K562 (cell line): Measurements from ENCODE around the gene OSM. TPM values are rescaled to one million over a fixed set of nuclear protein-coding genes. Genes with fewer than 3 reads are reported as not detected.

Experiments
- CC2D1A ChIP-seq: fragments of 450-650 bp; IDR thresholded peaks from 2 replicates; pipeline ENCODE4 v1.6.1; 2017; ENCODE audit warnings: mild to moderate bottlenecking
- FOXA1 ChIP-seq: fragments of 450-650 bp; IDR thresholded peaks from 2 replicates; pipeline ENCODE4 v1.6.1; 2016; ENCODE audit warnings: mild to moderate bottlenecking, borderline replicate concordance
- HDAC2 ChIP-seq: fragments of 450-650 bp; IDR thresholded peaks from 2 replicates; pipeline ENCODE4 v1.6.1; 2016; ENCODE audit warnings: mild to moderate bottlenecking
- PHF21A ChIP-seq: fragments of 450-650 bp; IDR thresholded peaks from 2 replicates; pipeline ENCODE4 v1.6.1; 2017; ENCODE audit warnings: low read depth, borderline replicate concordance
- RAD21 ChIP-seq, 2 experiments: fragments of 250-450 bp in 1 of 2; fragments of 450-650 bp in 1 of 2; sonication (Bioruptor Pico) in 1 of 2; formaldehyde crosslinking in 1 of 2; IDR thresholded peaks in 1 of 2; conservative IDR thresholded peaks in 1 of 2; 2 replicates each; pipeline versions ENCODE4 v1.4.0 to v1.8.0; 2020 to 2022; ENCODE audit warnings: mild to moderate bottlenecking in 2 of 2, moderate library complexity in 1 of 2
- RBM25 ChIP-seq: fragments of 200-400 bp; formaldehyde crosslinking; IDR thresholded peaks from 2 replicates; pipeline ENCODE4 v1.6.1; 2018; ENCODE audit warnings: low read length, low read depth, moderate library complexity; ENCODE audit not compliant: severe bottlenecking
- RFX1 ChIP-seq: fragments of 450-650 bp; IDR thresholded peaks from 2 replicates; pipeline ENCODE4 v1.6.1; 2016; ENCODE audit warnings: mild to moderate bottlenecking, moderate library complexity
- SRF ChIP-seq, 2 experiments: fragments of 250-450, 450-650 bp in 1 of 2; sonication (Bioruptor Pico) in 1 of 2; sonication (generic) in 1 of 2; formaldehyde crosslinking; IDR thresholded peaks; 2 replicates each; pipeline versions ENCODE4 v1.5.0 to v1.5.1; 2020 to 2022; ENCODE audit warnings: mild to moderate bottlenecking in 1 of 2, missing genetic modification reagents in 1 of 2
- ZNF280A ChIP-seq: fragments of 450-650 bp; IDR thresholded peaks from 2 replicates; pipeline ENCODE4 v1.6.1; 2018; ENCODE audit warnings: mild to moderate bottlenecking, low read depth; ENCODE audit not compliant: partially characterized antibody
- ZNF318 ChIP-seq, 2 experiments: fragments of 450-650 bp; IDR thresholded peaks; 2 replicates each; pipeline ENCODE4 v1.6.1; 2016; ENCODE audit warnings: mild to moderate bottlenecking in 2 of 2, borderline replicate concordance in 1 of 2, low read depth in 1 of 2, moderate library complexity in 1 of 2
- polyA plus RNA-seq, 8 experiments: library from polyadenylated mRNA; depleted of rRNA in 4 of 8; stranded (reverse) in 5 of 8; unstranded in 3 of 8; fragments of >200 nt; fragmentation: Nextera tagmentation in 2 of 8; fragmentation: Illumina TruSeq in 1 of 8; extraction: Ambion mirVana in 2 of 8; extraction: Trizol in 1 of 8; gene quantifications; 2 replicates each; pipeline versions ENCODE4 v1.2.1 to v1.2.3, GENCODE V29; 2011 to 2014; ENCODE audit warnings: inconsistent platforms in 1 of 8, missing spikeins in 1 of 8
- total RNA-seq, 7 experiments: library from RNA; depleted of rRNA in 6 of 7; stranded (reverse); fragments of >200 nt in 6 of 7; fragmentation: Illumina TruSeq in 2 of 7; extraction: Trizol in 2 of 7; gene quantifications; 2 replicates each; pipeline versions ENCODE4 v1.2.1 to v1.2.3, GENCODE V29; 2011 to 2021; ENCODE audit warnings: low replicate concordance in 1 of 7
- TF ChIP-seq, protein P1 (sequence below): fragments of 250-450 bp; sonication (Bioruptor Pico); IDR thresholded peaks from 2 replicates; pipeline ENCODE4 v1.5.0; 2021; ENCODE audit warnings: mild to moderate bottlenecking, moderate library complexity

OSM gene
- total and polyA plus RNA-seq, 9 of the 15 experiments (the other 6 are each of a cell fraction or from before 2014, with no cell fraction given) = 0.22 TPM; not detected in 8

DNA sequence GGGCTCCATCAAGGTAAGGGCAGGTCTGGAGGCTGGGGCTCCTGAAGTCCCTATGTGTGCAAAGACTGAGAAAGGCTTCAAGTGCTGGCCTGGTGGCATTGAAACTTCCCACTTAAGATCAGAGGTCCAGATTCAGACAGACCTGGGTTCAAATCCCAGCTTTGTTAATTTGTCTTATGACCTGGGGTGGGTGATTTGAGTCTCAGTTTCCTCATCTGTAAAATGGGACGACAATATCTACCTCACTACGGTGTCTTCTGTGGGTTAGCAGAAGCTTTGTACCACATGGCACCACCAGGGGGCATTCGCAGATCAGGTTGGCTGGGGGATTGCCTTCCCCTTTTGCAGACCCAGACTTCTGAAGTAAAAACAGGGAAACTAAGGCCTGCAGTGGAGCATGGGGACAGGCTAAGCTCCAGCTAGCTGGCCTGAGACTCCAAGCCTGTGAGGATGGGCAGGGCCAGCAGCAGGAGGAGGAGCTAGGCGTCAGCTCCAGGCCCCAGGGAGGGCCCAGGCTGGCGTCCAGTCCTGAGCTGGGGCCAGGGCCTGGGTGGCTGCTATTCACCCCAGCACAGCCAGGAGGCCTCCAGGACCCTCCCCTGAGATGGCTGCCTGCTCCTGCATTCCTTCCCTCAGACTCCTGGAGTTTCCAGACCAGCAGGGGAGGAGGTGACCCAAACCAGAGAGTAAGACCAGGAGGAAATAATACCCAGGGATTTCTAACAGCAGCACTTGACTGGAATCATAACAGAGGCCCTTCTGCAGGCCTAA lies 21.2 kb upstream of the OSM start (continued):
- TF ChIP-seq, protein P1, sequence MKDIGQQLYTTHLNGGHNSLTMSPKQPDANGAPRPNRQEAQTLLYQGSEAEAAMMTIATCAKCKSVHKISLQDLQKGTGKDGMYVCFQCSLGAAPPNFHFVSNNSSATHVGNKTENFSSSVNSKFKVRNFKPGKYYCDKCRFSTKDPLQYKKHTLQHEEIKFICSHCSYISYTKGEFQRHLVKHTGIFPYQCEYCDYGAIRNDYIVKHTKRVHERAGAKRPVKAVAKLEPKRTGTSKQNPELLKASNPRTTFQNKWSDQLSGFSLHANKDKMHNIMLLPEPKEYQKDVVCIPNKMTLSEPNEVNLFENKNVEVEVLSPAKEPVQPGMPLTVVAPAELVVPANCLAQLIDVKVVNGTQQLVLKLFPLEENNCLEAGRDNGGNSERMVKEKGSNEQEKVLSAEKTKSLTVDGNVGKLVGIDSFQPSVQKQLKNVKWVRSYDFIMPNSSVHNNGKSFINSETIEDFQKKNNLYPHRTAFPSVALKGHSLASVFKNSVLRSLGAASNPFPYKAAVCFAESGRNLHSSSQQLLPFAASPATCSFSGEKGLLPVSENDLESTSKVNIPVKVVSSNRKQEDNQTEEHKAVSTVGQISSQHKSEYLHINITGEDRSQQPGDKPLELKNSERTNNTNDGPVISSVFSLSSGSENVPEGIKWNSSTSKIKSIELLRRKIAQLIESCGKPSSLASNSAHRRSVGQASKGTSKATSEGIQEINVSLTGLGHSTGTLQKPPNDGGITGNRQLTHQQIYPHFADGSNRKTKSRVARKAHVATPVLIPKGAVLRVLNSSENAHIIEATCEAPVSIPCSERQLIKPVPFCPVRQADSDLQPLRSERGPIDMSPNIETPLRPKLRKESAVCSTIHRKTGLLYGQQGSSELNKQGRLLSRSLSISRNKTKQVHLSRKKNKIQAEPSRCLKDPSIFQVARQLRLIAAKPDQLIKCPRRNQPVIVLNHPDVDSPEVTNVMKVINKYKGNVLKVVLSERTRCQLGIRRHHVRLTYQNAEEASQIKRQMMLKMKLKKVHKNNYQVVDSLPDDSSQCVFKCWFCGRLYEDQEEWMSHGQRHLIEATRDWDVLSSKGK (CRISPR knock-in tag) = no peak
- TF ChIP-seq SRF (CRISPR knock-in tag; IDR thresholded peaks at IDR 0.05) = 0 out of 4 replicates have a peak, but pooled peaks of 1 of the 2 experiments have one; percentile 27
- no peak for TF ChIP-seq FOXA1
- TF ChIP-seq ZNF318 (IDR thresholded peaks at IDR 0.05; ENCODE audit: borderline replicate concordance in 1 of 2, low read depth in 1 of 2) = no peak
- TF ChIP-seq HDAC2 = peak; percentile 94
- TF ChIP-seq RBM25 = peak; percentile 98
- TF ChIP-seq CC2D1A = peak; percentile 56; the same call in 1 of the 2 replicates
- peak; percentile 61 to 88 for TF ChIP-seq RAD21 (CRISPR knock-in tag; conservative IDR thresholded peaks at IDR 0.05 in 1 of 2, IDR thresholded peaks at IDR 0.05 in 1 of 2)
- no peak for TF ChIP-seq ZNF280A
- no peak for TF ChIP-seq PHF21A
- TF ChIP-seq RFX1 = no peak
